Activated CD8-positive, alpha-beta memory T cell treated with anti-CD3 and anti-CD28 coated beads, Interleukin-2, amount 50 U/mL, for 1 hour (primary cell): ENCODE results near the gene LIPC.

Experiments used
- DNase-seq: peaks from one replicate; pipeline ENCODE4 v3.0.0-alpha.2; 2020; ENCODE audit errors: extremely low read depth

The LIPC gene

GRCh38 chr15:58538225-58538727 is 106.5 kb downstream of the LIPC start:
- DNase-seq: no peak

GRCh38 chr15:58538901-58539300 is 107.1 kb downstream of the LIPC start:
- no peak for DNase-seq

GRCh38 chr15:58539548-58539947 is 107.8 kb downstream of the LIPC start:
- DNase-seq: no peak

GRCh38 chr15:58541410-58542087 is 109.8 kb downstream of the LIPC start:
- no peak for DNase-seq

GRCh38 chr15:58543664-58544335 is 112.0 kb downstream of the LIPC start:
- no peak for DNase-seq

- DNase-seq: no peak
These were observed 113.0 kb downstream of the LIPC start for GRCh38 chr15:58544756-58545155.

- DNase-seq: no peak
These were observed 113.7 kb downstream of the LIPC start for GRCh38 chr15:58545307-58546065.

- DNase-seq: no peak
These were observed 114.3 kb downstream of the LIPC start for GRCh38 chr15:58546066-58546591.

GRCh38 chr15:58546635-58547627 is 115.1 kb downstream of the LIPC start:
- DNase-seq: no peak

- DNase-seq: no peak
These were observed 116.0 kb downstream of the LIPC start for GRCh38 chr15:58547628-58548307.

GRCh38 chr15:58548308-58549012 is 116.7 kb downstream of the LIPC start:
- no peak for DNase-seq

- DNase-seq: no peak
These were observed 117.4 kb downstream of the LIPC start for GRCh38 chr15:58549013-58549784.

GRCh38 chr15:58549785-58550074 is 117.9 kb downstream of the LIPC start:
- no peak for DNase-seq

- no peak for DNase-seq
These were observed 119.4 kb downstream of the LIPC start for GRCh38 chr15:58551084-58551763.

- no peak for DNase-seq
These were observed 120.1 kb downstream of the LIPC start for GRCh38 chr15:58551764-58552504.

- DNase-seq: no peak
These were observed 120.9 kb downstream of the LIPC start for GRCh38 chr15:58552505-58553364.

- no peak for DNase-seq
These were observed 121.7 kb downstream of the LIPC start for GRCh38 chr15:58553365-58553918.
